RWPE2 (cell line): ENCODE data around the gene FKBP1C.
"Not testable (repeated sequence)": the region's sequence is repeated elsewhere in the genome, so short reads cannot be mapped to it uniquely, and the experiment has no call there.

Experiments used
- ATAC-seq: fragments of 200-7000 bp; cut with Tn5 transposase; 3 replicates; pipeline ENCODE4 v1.9.1; 2021; ENCODE audit warnings: low read depth
- DNase-seq: peaks from one replicate; pipeline ENCODE4 v3.0.0-alpha.2; 2020; ENCODE audit warnings: low spot score
- H3K27ac ChIP-seq: fragments of 450-650 bp; 2 replicates; pipeline ENCODE4 v1.5.1; 2017; ENCODE audit warnings: mild to moderate bottlenecking; ENCODE audit not compliant: poor library complexity, severe bottlenecking
- H3K27me3 ChIP-seq: fragments of 250-450 bp; sonication (Bioruptor Pico); 2 replicates; pipeline ENCODE4 v1.5.1; 2021; ENCODE audit warnings: mild to moderate bottlenecking, moderate library complexity; ENCODE audit not compliant: insufficient read depth, poor library complexity, severe bottlenecking
- H3K36me3 ChIP-seq: fragments of 250-450 bp; sonication (Bioruptor Pico); 2 replicates; pipeline ENCODE4 v1.5.1; 2020; ENCODE audit warnings: low read depth, mild to moderate bottlenecking, moderate library complexity
- H3K4me1 ChIP-seq: fragments of 250-450 bp; sonication (Bioruptor Pico); 2 replicates; pipeline ENCODE4 v1.5.1; 2021; ENCODE audit warnings: mild to moderate bottlenecking, moderate library complexity; ENCODE audit not compliant: insufficient read depth, poor library complexity, severe bottlenecking
- H3K4me3 ChIP-seq: fragments of 250-450 bp; sonication (Bioruptor Pico); 2 replicates; pipeline ENCODE4 v1.5.1; 2021; ENCODE audit warnings: mild to moderate bottlenecking, moderate library complexity; ENCODE audit not compliant: severe bottlenecking
- H3K9me3 ChIP-seq: fragments of 250-450 bp; sonication (Bioruptor Pico); 2 replicates; pipeline ENCODE4 v1.5.1; 2021; ENCODE audit warnings: mild to moderate bottlenecking, moderate library complexity; ENCODE audit not compliant: severe bottlenecking
- TF ChIP-seq, protein P1 (sequence below): fragments of 450-650 bp; IDR thresholded peaks from one replicate; pipeline ENCODE4 v1.5.1; 2017; ENCODE audit warnings: mild to moderate bottlenecking, moderate library complexity; ENCODE audit not compliant: poor library complexity, severe bottlenecking

FKBP1C gene

DNA sequence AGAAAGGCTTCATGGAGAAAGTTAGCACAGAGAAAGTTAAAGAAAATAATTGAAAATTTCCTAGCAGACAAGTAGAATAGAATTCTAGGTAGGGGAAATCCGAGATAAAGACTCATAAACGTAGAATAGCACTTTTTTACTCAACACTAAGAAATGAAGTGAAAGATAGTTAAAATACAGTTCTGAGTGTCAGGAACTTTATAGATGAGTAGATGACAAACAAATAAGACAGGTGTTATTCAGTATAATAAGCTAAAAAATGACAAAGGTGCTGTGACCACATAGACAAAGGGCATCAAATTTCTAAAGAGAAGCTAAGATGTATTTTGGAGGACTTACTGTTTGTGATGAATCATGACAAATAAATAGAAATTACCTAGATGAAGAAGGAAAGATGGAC is 12.9 kb downstream of the FKBP1C start:
- TF ChIP-seq, protein P1, sequence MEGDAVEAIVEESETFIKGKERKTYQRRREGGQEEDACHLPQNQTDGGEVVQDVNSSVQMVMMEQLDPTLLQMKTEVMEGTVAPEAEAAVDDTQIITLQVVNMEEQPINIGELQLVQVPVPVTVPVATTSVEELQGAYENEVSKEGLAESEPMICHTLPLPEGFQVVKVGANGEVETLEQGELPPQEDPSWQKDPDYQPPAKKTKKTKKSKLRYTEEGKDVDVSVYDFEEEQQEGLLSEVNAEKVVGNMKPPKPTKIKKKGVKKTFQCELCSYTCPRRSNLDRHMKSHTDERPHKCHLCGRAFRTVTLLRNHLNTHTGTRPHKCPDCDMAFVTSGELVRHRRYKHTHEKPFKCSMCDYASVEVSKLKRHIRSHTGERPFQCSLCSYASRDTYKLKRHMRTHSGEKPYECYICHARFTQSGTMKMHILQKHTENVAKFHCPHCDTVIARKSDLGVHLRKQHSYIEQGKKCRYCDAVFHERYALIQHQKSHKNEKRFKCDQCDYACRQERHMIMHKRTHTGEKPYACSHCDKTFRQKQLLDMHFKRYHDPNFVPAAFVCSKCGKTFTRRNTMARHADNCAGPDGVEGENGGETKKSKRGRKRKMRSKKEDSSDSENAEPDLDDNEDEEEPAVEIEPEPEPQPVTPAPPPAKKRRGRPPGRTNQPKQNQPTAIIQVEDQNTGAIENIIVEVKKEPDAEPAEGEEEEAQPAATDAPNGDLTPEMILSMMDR = no peak
- H3K4me3 ChIP-seq = no peak overlapping the region
- no peaks in the 10 kb centered on the region for H3K36me3 ChIP-seq
- H3K4me1 ChIP-seq = no peaks in the 10 kb centered on the region
- peaks cover 28% of the 10 kb centered on the region for H3K27me3 ChIP-seq
- ATAC-seq (no peak), DNase-seq (no peak)
- H3K27ac ChIP-seq = no peak overlapping the region
- no peaks in the 10 kb centered on the region for H3K9me3 ChIP-seq

DNA sequence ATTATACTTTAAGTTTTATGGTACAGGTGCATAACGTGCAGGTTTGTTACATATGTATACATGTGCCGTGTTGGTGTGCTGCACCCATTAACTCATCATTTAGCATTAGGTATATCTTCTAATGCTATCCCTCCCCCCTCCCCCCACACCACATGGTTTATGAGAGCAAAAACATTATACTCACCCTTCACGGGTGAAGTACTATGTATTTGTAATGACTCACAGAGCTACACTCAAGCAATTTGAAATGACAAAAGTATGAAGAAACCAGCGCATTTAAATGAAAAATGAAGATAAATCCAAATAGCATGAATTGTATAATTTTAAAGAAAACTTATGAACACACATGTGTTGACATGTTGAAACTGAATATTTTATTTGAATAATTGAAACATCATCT is 14.7 kb downstream of the FKBP1C start:
- H3K27me3 ChIP-seq = peaks cover 19% of the 10 kb centered on the region
- ATAC-seq, H3K27ac ChIP-seq, H3K9me3 ChIP-seq, H3K4me3 ChIP-seq, H3K4me1 ChIP-seq, H3K36me3 ChIP-seq, DNase-seq: not testable (repeated sequence)

- H3K4me1 ChIP-seq, H3K4me3 ChIP-seq, DNase-seq, H3K27ac ChIP-seq, ATAC-seq, H3K36me3 ChIP-seq, H3K9me3 ChIP-seq: not testable (repeated sequence)
- peaks cover 16% of the 10 kb centered on the region for H3K27me3 ChIP-seq
Measured at GRCh38 chr6:63227928-63228894, 16.9 kb downstream of the FKBP1C start.

GRCh38 chr6:63230027-63230426 is 18.8 kb downstream of the FKBP1C start:
- H3K4me1 ChIP-seq, DNase-seq, H3K36me3 ChIP-seq, ATAC-seq, H3K9me3 ChIP-seq, H3K27ac ChIP-seq, H3K4me3 ChIP-seq, H3K27me3 ChIP-seq: not testable (repeated sequence)

DNA sequence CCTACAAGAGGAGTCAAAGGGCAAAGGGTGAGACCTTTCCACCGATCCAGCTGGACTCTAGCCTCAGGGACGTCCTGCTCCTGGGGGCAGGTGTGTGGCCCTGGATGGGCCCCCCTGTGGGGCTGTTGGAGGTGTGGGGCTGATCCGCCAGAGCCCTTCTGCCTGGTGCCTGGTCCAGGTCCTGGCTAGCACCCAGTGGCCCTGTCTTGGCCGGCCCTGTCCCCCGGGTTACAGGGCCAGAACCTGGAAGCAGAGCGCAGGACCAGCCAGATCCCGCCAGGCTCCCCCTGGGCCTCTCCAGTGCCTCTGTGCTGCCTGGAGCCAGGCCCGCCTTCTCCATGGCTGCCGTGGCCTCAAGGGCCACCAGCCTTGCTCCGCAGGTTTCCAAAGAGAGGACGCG is 19.2 kb downstream of the FKBP1C start:
- not testable (repeated sequence) for H3K27ac ChIP-seq, H3K9me3 ChIP-seq, H3K36me3 ChIP-seq, H3K4me1 ChIP-seq, DNase-seq, H3K27me3 ChIP-seq, H3K4me3 ChIP-seq, ATAC-seq

GRCh38 chr6:63236398-63236817 is 25.1 kb downstream of the FKBP1C start:
- H3K27me3 ChIP-seq = peaks cover 3% of the 10 kb centered on the region
- no peak for ATAC-seq
- H3K27ac ChIP-seq = no peak overlapping the region
- no peaks in the 10 kb centered on the region for H3K36me3 ChIP-seq
- no peak for DNase-seq
- TF ChIP-seq, protein P1 = no peak
- no peaks in the 10 kb centered on the region for H3K4me1 ChIP-seq
- no peaks in the 10 kb centered on the region for H3K9me3 ChIP-seq
- no peak overlapping the region for H3K4me3 ChIP-seq
